Measurements from ENCODE around the gene HSFX3. TPM values are rescaled to one million over a fixed set of nuclear protein-coding genes. Genes with fewer than 3 reads are reported as not detected.
A peak's percentile ranks its signal among the peaks of the same experiment; 100 is the strongest.
"Not testable (repeated sequence)": the region's sequence is repeated elsewhere in the genome, so short reads cannot be mapped to it uniquely, and the experiment has no call there.

Gene HSFX3
- total RNA-seq, 2 donors from 2014 or later, result not detected

DNA sequence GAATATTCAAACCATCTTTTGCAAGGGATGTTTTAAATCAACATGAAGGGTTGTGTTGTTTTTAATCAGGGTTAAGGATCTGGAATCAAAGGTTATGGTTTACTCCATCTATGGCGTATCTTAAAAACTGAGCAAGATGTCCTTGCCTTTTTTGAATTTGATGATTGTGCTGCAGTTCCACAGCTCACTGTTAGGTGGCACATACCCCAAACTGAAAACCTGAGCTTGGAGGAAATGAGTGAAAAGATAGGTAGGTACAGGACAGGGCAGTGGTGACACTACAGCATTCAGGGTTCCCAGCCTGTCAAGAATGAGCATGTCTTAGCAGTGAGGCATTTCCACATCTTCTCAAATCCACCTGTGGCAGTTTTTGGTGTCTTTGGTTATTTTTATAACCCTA lies 22.0 kb downstream of the HSFX3 start:
- peak; percentile 14 to 21 for ATAC-seq
- no peak for DNase-seq (ENCODE audit: low spot score in 2 of 2)
- H3K9me3 Mint-ChIP-seq, result no peaks in the 10 kb centered on the region
- H3K36me3 Mint-ChIP-seq, result no peaks in the 10 kb centered on the region
- peak overlapping the region in 1 of 2 donors; percentile 12 for H3K27ac Mint-ChIP-seq

DNA sequence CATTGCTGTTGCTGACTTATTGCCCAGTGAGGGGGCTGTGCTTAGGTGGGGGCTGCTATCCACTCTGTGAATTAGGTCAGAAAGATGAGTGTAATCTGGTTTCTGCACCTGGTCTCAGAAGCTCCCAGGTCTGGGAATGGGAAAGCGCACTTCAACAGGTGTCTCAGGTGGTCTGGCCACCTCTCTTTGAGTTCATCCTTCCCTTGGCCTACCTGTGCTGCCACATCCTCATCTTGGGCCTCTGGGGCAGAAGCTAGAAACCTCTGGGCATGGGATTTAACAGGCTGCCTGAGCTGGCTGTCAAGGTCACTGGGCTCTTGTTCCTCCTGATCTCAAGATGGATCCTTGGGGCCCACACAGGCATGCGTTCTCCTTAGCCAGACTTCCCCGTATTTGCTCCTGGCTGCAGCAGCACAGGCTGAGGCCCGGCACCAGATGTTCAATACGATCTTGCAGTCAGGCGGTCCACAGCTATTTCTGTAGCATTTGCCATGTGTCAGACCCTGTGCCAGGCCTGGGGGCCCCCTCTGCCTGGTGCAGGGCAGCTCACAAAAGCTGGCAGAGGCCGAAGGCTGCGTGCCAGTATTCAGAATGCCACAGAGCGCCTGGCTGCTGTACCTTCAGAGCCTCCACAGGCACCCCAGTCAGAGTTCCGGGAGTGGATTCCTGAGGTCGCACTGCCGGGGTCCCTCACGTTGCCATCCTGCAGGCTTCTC lies 23.2 kb downstream of the HSFX3 start:
- not testable (repeated sequence) for ATAC-seq; H3K36me3 Mint-ChIP-seq; H3K9me3 Mint-ChIP-seq; DNase-seq (ENCODE audit: low spot score in 2 of 2)
- H3K27ac Mint-ChIP-seq, result peak overlapping the region; percentile 48 to 86

DNA sequence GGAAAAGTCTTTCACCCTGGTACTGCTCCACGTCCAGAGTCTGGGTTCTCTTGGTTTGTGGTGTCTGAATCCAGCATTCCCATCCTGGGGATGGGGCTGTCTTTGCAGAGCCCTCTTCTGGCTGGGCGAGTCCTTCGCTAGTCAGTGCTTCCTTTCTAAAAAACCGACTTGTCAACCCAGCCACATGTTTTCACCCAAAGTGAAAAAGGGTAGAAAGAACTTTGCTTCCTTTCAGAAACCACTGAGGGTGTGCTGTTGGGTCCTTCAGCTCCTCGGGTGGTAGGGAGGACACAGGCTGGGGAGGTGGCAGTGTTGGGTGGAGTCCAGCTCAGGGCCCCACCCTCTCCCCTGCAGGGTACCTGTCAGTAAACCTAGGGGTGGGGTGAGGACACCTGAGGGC lies 23.8 kb downstream of the HSFX3 start:
- not testable (repeated sequence) for H3K36me3 Mint-ChIP-seq; H3K9me3 Mint-ChIP-seq; DNase-seq (ENCODE audit: low spot score in 2 of 2)
- peak; percentile 46 for ATAC-seq
- H3K27ac Mint-ChIP-seq, result peak overlapping the region; percentile 48 to 74

- not testable (repeated sequence) for H3K9me3 Mint-ChIP-seq, H3K36me3 Mint-ChIP-seq
- DNase-seq (ENCODE audit: low spot score in 2 of 2) (peak; percentile 41 to 64), ATAC-seq (peak; percentile 92 to 95)
- peak overlapping the region; percentile 48 to 74 for H3K27ac Mint-ChIP-seq
Observed at GRCh38 chrX:149525389-149525788, 24.3 kb downstream of the HSFX3 start.

- no peak for ATAC-seq
- H3K27ac Mint-ChIP-seq, result no peak overlapping the region
- DNase-seq (ENCODE audit: low spot score in 2 of 2), result no peak
- H3K9me3 Mint-ChIP-seq, result no peaks in the 10 kb centered on the region
- H3K36me3 Mint-ChIP-seq, result no peaks in the 10 kb centered on the region
Observed at GRCh38 chrX:149522916-149523315, 26.8 kb downstream of the HSFX3 start.

- no peaks in the 10 kb centered on the region for H3K9me3 Mint-ChIP-seq
- H3K36me3 Mint-ChIP-seq, result no peaks in the 10 kb centered on the region
- DNase-seq (ENCODE audit: low spot score in 2 of 2) (no peak), ATAC-seq (no peak)
- no peak overlapping the region for H3K27ac Mint-ChIP-seq
Observed at GRCh38 chrX:149521438-149521837, 28.3 kb downstream of the HSFX3 start.

GRCh38 chrX:149520636-149521277 lies 29.0 kb downstream of the HSFX3 start:
- H3K9me3 Mint-ChIP-seq; H3K27ac Mint-ChIP-seq; H3K36me3 Mint-ChIP-seq; DNase-seq (ENCODE audit: low spot score in 2 of 2); ATAC-seq: not testable (repeated sequence)

DNA sequence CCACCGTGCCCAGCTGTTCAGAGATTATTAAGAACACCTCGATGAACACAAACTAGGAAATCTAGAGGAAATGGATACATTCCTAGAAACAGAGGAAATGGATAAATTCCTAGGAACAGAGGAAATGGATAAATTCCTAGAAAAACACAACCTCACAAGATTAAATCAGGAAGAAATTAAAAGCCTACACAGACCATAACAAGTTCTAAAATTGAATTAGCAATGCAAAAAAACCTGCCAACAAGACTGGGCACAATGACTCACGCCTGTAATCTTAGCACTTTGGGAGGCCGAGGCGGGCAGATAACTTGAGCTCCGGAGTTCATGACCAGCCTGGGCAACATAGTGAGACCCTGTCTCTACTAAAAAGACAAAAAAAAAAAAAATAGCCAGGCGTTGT lies 31.5 kb downstream of the HSFX3 start:
- H3K9me3 Mint-ChIP-seq, result no peaks in the 10 kb centered on the region
- ATAC-seq (no peak), DNase-seq (ENCODE audit: low spot score in 2 of 2) (no peak)
- no peaks in the 10 kb centered on the region for H3K36me3 Mint-ChIP-seq
- H3K27ac Mint-ChIP-seq, result no peak overlapping the region

DNA sequence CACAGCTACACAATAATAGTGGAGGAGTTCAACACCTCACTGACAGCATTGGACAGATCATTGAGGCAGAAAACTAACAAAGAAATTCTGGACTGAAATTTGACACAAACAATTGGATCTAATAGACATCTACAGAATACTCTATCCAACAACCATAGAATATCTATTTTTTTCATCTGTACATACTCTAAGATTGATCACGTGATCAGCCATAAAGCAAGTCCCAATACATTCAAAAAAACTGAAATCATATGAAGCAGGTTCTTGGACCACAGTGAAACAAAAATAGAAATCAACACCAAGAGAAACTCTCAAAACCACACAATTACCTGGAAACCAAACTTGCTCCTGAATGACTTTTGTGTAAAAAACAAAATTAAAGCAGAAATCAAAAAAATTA lies 32.4 kb downstream of the HSFX3 start:
- DNase-seq (ENCODE audit: low spot score in 2 of 2) (no peak), ATAC-seq (no peak)
- Mint-ChIP-seq H3K36me3 (no peaks in the 10 kb centered on the region), H3K27ac (no peak overlapping the region), H3K9me3 (no peaks in the 10 kb centered on the region)

DNA sequence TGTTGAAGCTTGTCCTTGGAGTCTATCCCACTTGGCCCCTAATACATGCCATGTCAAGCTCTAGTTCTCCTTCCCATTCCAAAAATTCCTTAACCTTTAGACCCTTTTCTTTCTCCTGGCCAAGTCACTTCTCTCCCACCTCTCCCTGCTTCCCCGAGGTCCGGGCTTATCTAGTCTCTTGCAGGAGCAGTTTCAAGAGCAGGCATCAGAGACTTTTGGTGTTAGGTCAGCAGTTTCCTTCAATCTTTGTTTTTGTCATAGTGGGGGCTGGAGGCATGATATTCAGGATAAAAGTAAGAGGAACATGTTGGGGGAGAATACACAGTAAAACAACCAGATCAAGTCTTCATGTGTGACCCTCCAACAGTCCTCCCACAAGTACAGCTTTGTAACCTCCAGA lies 33.1 kb downstream of the HSFX3 start:
- Mint-ChIP-seq H3K9me3 (no peaks in the 10 kb centered on the region), H3K27ac (no peak overlapping the region), H3K36me3 (no peaks in the 10 kb centered on the region)
- no peak for ATAC-seq
- no peak for DNase-seq (ENCODE audit: low spot score in 2 of 2)

GRCh38 chrX:149515954-149516602 lies 33.6 kb downstream of the HSFX3 start:
- no peaks in the 10 kb centered on the region for H3K9me3 Mint-ChIP-seq
- H3K36me3 Mint-ChIP-seq, result no peaks in the 10 kb centered on the region
- ATAC-seq (no peak), DNase-seq (ENCODE audit: low spot score in 2 of 2) (no peak)
- no peak overlapping the region for H3K27ac Mint-ChIP-seq

GRCh38 chrX:149513825-149514428 lies 35.8 kb downstream of the HSFX3 start:
- ATAC-seq (peak; percentile 31 to 37), DNase-seq (ENCODE audit: low spot score in 2 of 2) (no peak)
- no peak overlapping the region for H3K27ac Mint-ChIP-seq
- H3K9me3 Mint-ChIP-seq, result no peaks in the 10 kb centered on the region
- H3K36me3 Mint-ChIP-seq, result no peaks in the 10 kb centered on the region

DNA sequence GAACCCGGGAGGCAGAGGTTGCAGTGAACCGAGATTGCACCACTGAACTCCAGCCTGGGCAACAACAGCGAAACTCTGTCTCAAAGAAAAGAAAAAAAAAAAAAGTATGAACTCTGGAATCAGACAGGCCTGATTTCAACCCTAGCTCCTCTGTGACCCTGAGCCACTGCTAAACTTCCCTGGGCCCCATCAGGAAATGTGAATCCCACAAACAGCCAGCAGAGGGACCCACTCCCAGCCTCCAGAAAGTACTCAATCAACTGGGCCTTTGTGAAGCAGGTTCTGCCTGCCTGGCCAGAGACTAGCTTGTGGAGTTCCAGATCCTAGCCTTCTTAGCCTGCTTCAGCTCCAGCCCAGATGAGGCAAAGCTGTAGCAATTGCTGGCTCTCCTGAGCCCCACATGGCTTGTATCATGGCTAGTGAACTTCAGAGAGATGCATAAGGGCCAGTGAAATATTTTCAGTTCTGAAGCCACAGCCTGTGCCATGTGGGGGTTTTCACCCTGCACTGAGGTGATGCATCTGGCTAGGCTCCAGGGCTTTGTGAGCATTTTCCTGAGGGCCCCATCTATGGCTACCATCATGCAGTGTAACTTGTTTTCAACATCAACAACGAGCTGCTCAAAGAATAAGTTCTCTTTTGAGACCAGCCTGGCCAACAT lies 37.4 kb downstream of the HSFX3 start:
- Mint-ChIP-seq H3K36me3 (no peaks in the 10 kb centered on the region), H3K9me3 (no peaks in the 10 kb centered on the region), H3K27ac (no peak overlapping the region)
- DNase-seq (ENCODE audit: low spot score in 2 of 2), result peak in 1 of 2 donors; percentile 50
- ATAC-seq, result peak; percentile 75 to 83

DNA sequence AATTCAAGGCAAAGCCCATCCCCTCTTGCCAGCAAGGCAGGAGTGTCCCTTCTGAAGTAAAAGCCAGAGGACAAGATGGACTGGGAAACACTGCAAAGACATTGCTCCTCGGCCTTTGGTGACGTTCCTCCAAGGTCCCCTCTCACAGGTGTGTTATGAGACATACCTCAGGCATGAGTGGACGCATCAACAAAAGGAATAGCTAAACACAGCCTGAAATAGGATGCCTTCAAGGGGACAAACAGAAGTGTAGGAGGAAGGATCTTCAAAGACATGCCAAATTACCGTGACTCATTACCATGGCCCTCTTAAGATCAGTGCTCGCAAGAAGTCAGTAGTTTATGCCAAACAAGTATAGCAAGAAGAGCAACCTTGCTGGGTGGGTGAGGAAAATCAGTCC lies 38.6 kb downstream of the HSFX3 start:
- no peaks in the 10 kb centered on the region for H3K36me3 Mint-ChIP-seq
- ATAC-seq (no peak), DNase-seq (ENCODE audit: low spot score in 2 of 2) (no peak)
- no peaks in the 10 kb centered on the region for H3K9me3 Mint-ChIP-seq
- no peak overlapping the region for H3K27ac Mint-ChIP-seq

GRCh38 chrX:149510386-149510785 lies 39.3 kb downstream of the HSFX3 start:
- Mint-ChIP-seq H3K27ac (no peak overlapping the region), H3K9me3 (no peaks in the 10 kb centered on the region), H3K36me3 (no peaks in the 10 kb centered on the region)
- ATAC-seq (no peak), DNase-seq (ENCODE audit: low spot score in 2 of 2) (no peak)

GRCh38 chrX:149508467-149508866 lies 41.3 kb downstream of the HSFX3 start:
- H3K9me3 Mint-ChIP-seq, result no peaks in the 10 kb centered on the region
- H3K36me3 Mint-ChIP-seq, result peaks cover 0 to 9% of the 10 kb centered on the region in 2 donors
- H3K27ac Mint-ChIP-seq, result no peak overlapping the region
- ATAC-seq (no peak), DNase-seq (ENCODE audit: low spot score in 2 of 2) (no peak)

- DNase-seq (ENCODE audit: low spot score in 2 of 2) (no peak), ATAC-seq (no peak)
- Mint-ChIP-seq H3K9me3 (no peaks in the 10 kb centered on the region), H3K36me3 (peaks cover 0 to 9% of the 10 kb centered on the region in 2 donors), H3K27ac (no peak overlapping the region)
Observed at GRCh38 chrX:149506349-149506748, 43.4 kb downstream of the HSFX3 start.
